Gastroesophageal sphincter (tissue), 4 donors: ENCODE data around the gene PUM1. TPM values are rescaled to one million over a fixed set of nuclear protein-coding genes. Genes with fewer than 3 reads are reported as not detected.

Experiments
- ATAC-seq: fragments of 150-250 bp; one replicate; pipeline ENCODE4 v1.9.1; 2016; ENCODE audit warnings: mild to moderate bottlenecking, moderate library complexity
- H3K27ac ChIP-seq, 4 donors: fragments of 200-600 bp; sonication (generic) in 3 of 4; 1 replicate in 3 of 4; 2 replicates in 1 of 4; pipeline ENCODE4 v1.5.1; 2016 to 2019
- H3K27me3 ChIP-seq: fragments of 200-600 bp; sonication (generic); one replicate; pipeline ENCODE4 v1.5.1; 2019
- H3K36me3 ChIP-seq, 2 donors: fragments of 200-600 bp; sonication (generic); one replicate each; pipeline ENCODE4 v1.5.1; 2019; ENCODE audit warnings: control low read depth in 1 of 2
- H3K4me1 ChIP-seq, 3 donors: fragments of 200-600 bp; sonication (generic); 1 replicate in 2 of 3; 2 replicates in 1 of 3; pipeline ENCODE4 v1.5.1; 2016 to 2019; ENCODE audit warnings: control low read depth in 2 of 3
- H3K4me3 ChIP-seq, 2 donors: fragments of 200-600 bp; sonication (generic); one replicate each; pipeline ENCODE4 v1.5.1; 2019; ENCODE audit warnings: mild to moderate bottlenecking in 1 of 2, moderate library complexity in 1 of 2
- H3K9me3 ChIP-seq, 3 donors: fragments of 200-600 bp; sonication (generic); one replicate each; pipeline ENCODE4 v1.5.1; 2017 to 2019; ENCODE audit warnings: control low read depth in 2 of 3
- EP300 ChIP-seq: sonication (generic); formaldehyde crosslinking; IDR thresholded peaks from one replicate; pipeline ENCODE4 v1.6.1; 2017; ENCODE audit warnings: antibody characterized with exemption, mild to moderate bottlenecking
- POLR2A ChIP-seq, 2 donors: fragments of 450-650 bp; IDR thresholded peaks; one replicate each; pipeline ENCODE4 v1.6.1; 2017; ENCODE audit warnings: antibody characterized with exemption in 2 of 2, mild to moderate bottlenecking in 2 of 2, moderate library complexity in 1 of 2
- POLR2AphosphoS5 ChIP-seq: sonication (generic); formaldehyde crosslinking; IDR thresholded peaks from one replicate; pipeline ENCODE4 v1.6.1; 2017; ENCODE audit warnings: antibody characterized with exemption
- WGBS, 2 donors: methylation state at CpG; one replicate each; pipeline ENCODE4 v1.1.5; 2018; ENCODE audit warnings: low coverage in 1 of 2; 5-methylcytosine and 5-hydroxymethylcytosine counted together
- total RNA-seq, 4 donors: library from RNA; depleted of rRNA; stranded (reverse); fragments of >200 nt; gene quantifications; one replicate each; pipeline ENCODE4 v1.1.0, GENCODE V29; 2016
- TF ChIP-seq, protein P1 (sequence below), 4 experiments: fragments of 200-600 bp in 2 of 4; fragments of 450-650 bp in 2 of 4; sonication (generic) in 1 of 4; IDR thresholded peaks; one replicate each; pipeline ENCODE4 v1.5.1; 2017 to 2019; ENCODE audit warnings: antibody characterized with exemption in 4 of 4, mild to moderate bottlenecking in 2 of 4, moderate library complexity in 2 of 4

The PUM1 gene
- total RNA-seq, 4 donors from 2014 or later, result 83.8 to 90.7 (median 88.4) TPM

DNA sequence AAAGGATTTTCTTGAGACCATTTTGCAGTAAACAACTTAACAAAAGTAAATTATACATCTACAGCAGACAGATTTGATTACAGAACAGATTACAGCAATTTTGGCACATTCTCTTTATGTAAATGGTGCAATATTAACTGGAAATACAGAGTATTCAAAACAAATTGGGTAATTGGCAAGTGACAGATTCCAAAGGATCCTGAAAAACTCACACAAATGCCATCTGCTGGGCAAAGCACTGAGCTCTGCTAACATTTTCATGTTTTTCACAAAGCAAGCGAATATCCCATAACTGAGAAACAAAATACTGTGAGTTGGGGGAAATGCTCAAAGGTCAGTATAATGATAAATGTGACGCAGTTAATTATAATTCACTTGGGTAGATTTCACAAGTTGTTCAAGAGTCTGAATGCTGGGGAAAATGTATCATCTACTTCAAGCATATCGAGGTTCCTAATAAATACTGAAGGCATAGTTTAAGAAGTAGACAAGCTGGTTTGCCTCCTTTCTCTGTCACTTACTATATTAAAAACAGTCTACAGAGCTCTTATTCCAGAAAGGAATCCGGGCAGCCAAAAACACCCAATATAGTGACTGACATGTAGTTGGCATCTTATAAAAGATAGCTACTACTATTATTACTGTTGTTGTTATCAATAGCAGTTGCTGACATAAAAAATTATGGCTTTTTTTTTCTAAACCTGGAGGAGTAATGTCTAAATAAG is 81.2 kb downstream of the PUM1 start:
- H3K4me3 ChIP-seq, result no peak overlapping the region
- peaks cover 0 to 19% of the 10 kb centered on the region in 2 donors for H3K36me3 ChIP-seq
- no peaks in the 10 kb centered on the region for H3K27me3 ChIP-seq
- no peaks in the 10 kb centered on the region for H3K9me3 ChIP-seq
- H3K4me1 ChIP-seq, result peaks cover 14 to 81% (median 15%) of the 10 kb centered on the region in 3 donors
- no peak for ATAC-seq
- WGBS, 2 donors, result 38 to 52% methylated on average over 4 of the region's 4 CpGs
- peak; percentile 34 for TF ChIP-seq POLR2AphosphoS5
- no peak for TF ChIP-seq POLR2A (IDR thresholded peaks at IDR 0.05)
- TF ChIP-seq, protein P1, sequence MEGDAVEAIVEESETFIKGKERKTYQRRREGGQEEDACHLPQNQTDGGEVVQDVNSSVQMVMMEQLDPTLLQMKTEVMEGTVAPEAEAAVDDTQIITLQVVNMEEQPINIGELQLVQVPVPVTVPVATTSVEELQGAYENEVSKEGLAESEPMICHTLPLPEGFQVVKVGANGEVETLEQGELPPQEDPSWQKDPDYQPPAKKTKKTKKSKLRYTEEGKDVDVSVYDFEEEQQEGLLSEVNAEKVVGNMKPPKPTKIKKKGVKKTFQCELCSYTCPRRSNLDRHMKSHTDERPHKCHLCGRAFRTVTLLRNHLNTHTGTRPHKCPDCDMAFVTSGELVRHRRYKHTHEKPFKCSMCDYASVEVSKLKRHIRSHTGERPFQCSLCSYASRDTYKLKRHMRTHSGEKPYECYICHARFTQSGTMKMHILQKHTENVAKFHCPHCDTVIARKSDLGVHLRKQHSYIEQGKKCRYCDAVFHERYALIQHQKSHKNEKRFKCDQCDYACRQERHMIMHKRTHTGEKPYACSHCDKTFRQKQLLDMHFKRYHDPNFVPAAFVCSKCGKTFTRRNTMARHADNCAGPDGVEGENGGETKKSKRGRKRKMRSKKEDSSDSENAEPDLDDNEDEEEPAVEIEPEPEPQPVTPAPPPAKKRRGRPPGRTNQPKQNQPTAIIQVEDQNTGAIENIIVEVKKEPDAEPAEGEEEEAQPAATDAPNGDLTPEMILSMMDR (IDR thresholded peaks at IDR 0.05), result peak in 1 of 4 experiments; percentile 7
- no peak for TF ChIP-seq EP300
- peak overlapping the region in 2 of 4 donors; percentile 1 to 21 for H3K27ac ChIP-seq

- H3K27ac ChIP-seq, result peak overlapping the region in 1 of 4 donors; percentile 26
- H3K36me3 ChIP-seq, result peaks cover 0 to 33% of the 10 kb centered on the region in 2 donors
- ATAC-seq, result peak; percentile 55
- H3K4me1 ChIP-seq, result peaks cover 10 to 67% (median 14%) of the 10 kb centered on the region in 3 donors
- H3K4me3 ChIP-seq, result no peak overlapping the region
- 67 to 69% methylated on average over 1 of the region's 1 CpG for WGBS, 2 donors
- no peaks in the 10 kb centered on the region for H3K9me3 ChIP-seq
- TF ChIP-seq POLR2A (IDR thresholded peaks at IDR 0.05) (no peak), POLR2AphosphoS5 (no peak), EP300 (no peak)
- TF ChIP-seq, protein P1 (IDR thresholded peaks at IDR 0.05), result no peak
- no peaks in the 10 kb centered on the region for H3K27me3 ChIP-seq
Observed at GRCh38 chr1:30982937-30983336, 82.6 kb downstream of the PUM1 start.

GRCh38 chr1:30982431-30982830 is 83.1 kb downstream of the PUM1 start:
- H3K36me3 ChIP-seq, result peaks cover 0 to 36% of the 10 kb centered on the region in 2 donors

DNA sequence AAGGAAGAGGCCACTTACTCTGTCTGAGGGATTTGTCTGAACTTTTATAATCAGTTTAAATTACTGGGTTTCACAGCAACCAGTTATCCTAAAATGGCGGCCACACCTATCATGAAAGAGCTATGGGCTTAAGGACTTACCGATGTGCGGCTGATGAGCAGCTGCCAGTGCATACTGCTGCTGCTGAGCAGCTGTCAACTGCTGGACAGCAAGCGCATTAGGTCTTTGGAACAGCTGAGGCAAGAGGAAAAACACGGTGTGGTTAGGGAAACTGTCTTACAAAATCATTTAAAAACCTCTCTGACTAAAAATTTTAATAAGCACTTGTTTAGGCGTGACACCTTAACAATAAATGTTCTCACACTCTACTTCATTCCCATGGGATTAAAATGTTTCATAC is 84.3 kb downstream of the PUM1 start:
- H3K4me3 ChIP-seq, result no peak overlapping the region
- no peaks in the 10 kb centered on the region for H3K9me3 ChIP-seq
- TF ChIP-seq POLR2A (IDR thresholded peaks at IDR 0.05), result no peak
- TF ChIP-seq EP300, result no peak
- no peak for TF ChIP-seq POLR2AphosphoS5
- TF ChIP-seq, protein P1 (IDR thresholded peaks at IDR 0.05), result no peak
- 76 to 92% methylated on average over 5 to 6 of the region's 6 CpGs for WGBS, 2 donors
- H3K4me1 ChIP-seq, result peaks cover 10 to 67% (median 17%) of the 10 kb centered on the region in 3 donors
- H3K36me3 ChIP-seq, result peaks cover 0 to 36% of the 10 kb centered on the region in 2 donors
- ATAC-seq, result no peak
- H3K27me3 ChIP-seq, result no peaks in the 10 kb centered on the region
- no peak overlapping the region for H3K27ac ChIP-seq

More at GRCh38 chr1:30982431-30982830, 83.1 kb downstream of the PUM1 start:
- Histone ChIP-seq H3K9me3 (no peaks in the 10 kb centered on the region), H3K27me3 (no peaks in the 10 kb centered on the region), H3K4me3 (no peak overlapping the region), H3K4me1 (peaks cover 10 to 66% (median 14%) of the 10 kb centered on the region in 3 donors), H3K27ac (peak overlapping the region in 2 of 4 donors; percentile 18 to 26)
- no peak for ATAC-seq
- no peak for TF ChIP-seq POLR2A (IDR thresholded peaks at IDR 0.05)
- TF ChIP-seq, protein P1 (IDR thresholded peaks at IDR 0.05), result no peak

DNA sequence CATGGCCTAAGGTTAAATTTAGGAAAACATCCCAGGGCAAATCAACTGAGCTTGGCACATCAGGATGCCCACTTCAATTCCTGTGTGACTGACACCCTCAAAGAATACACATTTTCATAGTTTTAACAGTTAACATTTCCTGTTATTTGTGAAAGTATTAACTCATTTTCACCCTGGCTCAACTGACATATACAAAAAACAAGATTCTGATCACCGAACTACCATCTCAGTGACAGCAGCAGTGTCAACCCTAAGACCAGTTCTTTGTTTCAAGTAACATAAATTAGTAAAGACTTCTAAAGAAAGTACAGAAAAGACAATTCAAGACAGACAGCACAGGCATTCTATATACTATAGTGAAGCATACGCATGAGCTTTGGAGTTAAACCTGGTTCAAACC is 88.0 kb downstream of the PUM1 start:
- no peak overlapping the region for H3K4me3 ChIP-seq
- TF ChIP-seq EP300 (no peak), POLR2A (IDR thresholded peaks at IDR 0.05) (no peak)
- ATAC-seq, result no peak
- no peaks in the 10 kb centered on the region for H3K9me3 ChIP-seq
- 94 to 100% methylated on average over 2 of the region's 2 CpGs for WGBS, 2 donors
- H3K36me3 ChIP-seq, result peaks cover 0 to 54% of the 10 kb centered on the region in 2 donors
- H3K27ac ChIP-seq, result no peak overlapping the region
- H3K4me1 ChIP-seq, result peaks cover 3 to 44% (median 6%) of the 10 kb centered on the region in 3 donors
- no peaks in the 10 kb centered on the region for H3K27me3 ChIP-seq
